Activated CD4-positive, alpha-beta T cell treated with anti-CD3 and anti-CD28 coated beads, Interleukin-2, amount 50 U/mL, for 1 hour (primary cell): ENCODE results near the gene HECTD1.
"Not testable (repeated sequence)": the region's sequence is repeated elsewhere in the genome, so short reads cannot be mapped to it uniquely, and the experiment has no call there.

Source experiments
- DNase-seq: peaks from one replicate; pipeline ENCODE4 v3.0.0-alpha.2; 2020

Gene HECTD1

GRCh38 chr14:31085027-31085426 is 122.6 kb downstream of the HECTD1 start:
- no peak for DNase-seq

DNA sequence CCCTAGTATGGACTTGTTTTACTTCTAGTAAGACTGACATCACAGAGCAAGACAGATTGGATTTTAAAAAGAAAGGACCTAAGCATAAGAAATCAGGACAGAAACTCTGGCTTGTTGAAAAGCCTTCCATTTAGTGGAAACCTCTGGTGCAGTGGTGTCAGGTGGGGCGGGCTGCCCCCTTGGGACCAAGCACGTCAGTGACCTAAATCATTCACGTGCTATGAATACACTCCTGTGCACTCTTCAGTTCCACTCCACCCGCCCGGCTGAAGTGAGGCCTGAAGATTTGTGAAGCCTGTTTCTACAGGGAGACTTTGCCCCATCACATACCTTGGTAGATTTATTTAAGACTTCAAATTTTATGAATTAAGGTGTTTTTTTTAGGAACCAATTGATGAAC is 123.2 kb downstream of the HECTD1 start:
- no peak for DNase-seq

- DNase-seq: no peak
Observed at GRCh38 chr14:31083781-31084180, 123.8 kb downstream of the HECTD1 start.

DNA sequence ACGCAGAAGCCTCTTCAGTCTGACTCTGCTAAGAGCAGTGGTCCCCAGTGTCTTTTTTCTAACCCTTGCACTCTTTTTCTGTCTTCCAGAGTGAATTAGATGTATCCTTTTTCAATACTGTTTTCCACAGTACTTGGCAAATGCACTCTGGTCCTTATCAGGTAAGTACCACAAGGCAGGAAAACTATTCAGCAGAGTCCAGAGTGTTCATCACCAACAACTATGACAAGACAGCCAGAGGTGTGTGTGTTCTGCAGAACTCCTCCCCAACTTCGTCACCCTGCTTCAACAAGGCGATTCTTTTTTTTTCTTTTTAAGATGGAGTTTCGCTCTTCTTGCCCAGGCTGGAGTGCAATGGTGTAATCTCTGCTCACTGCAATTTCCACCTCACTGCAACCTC is 127.1 kb downstream of the HECTD1 start:
- no peak for DNase-seq

GRCh38 chr14:31080056-31080455 is 127.5 kb downstream of the HECTD1 start:
- no peak for DNase-seq

- DNase-seq: no peak
Observed at GRCh38 chr14:31078766-31079165, 128.8 kb downstream of the HECTD1 start.

GRCh38 chr14:31075144-31075543 is 132.4 kb downstream of the HECTD1 start:
- no peak for DNase-seq

DNA sequence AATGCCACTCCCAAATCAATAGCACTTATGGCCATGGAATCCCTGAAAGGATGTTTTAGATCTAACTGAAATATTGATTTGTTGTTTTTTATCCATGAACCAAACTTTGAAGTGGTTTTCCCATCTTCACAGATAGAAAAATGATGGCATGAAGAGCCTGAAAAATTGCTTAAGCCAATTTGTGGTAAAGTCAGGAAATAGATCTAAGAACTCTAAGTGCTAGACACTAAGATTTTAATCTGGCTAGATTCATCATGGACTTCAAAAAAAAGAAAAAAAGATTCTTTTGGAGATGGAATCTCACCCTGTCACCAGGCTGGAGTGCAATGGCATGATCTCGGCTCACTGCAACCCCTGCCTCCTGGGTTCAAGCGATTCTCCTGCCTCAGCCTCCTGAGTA is 136.4 kb downstream of the HECTD1 start:
- DNase-seq: no peak

DNA sequence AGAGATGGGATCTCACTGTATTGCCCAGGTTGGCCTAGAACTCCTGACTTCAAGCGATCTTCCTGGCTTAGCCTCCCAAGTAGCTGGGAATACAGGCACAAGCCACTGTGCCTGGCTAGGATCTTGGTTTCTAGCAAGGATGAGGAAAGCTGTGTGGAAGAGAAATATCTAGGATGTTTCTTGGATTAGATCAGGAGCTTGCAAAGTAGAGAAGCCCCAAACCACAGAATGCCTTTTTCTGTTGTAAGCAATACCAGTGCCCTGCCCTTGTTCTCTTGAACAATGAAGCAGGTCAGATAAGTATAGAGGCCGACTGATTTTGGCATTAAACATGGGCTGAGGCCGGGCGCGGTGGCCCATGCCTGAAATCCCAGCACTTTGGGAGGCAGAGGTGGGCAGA is 137.2 kb downstream of the HECTD1 start:
- DNase-seq: no peak

DNA sequence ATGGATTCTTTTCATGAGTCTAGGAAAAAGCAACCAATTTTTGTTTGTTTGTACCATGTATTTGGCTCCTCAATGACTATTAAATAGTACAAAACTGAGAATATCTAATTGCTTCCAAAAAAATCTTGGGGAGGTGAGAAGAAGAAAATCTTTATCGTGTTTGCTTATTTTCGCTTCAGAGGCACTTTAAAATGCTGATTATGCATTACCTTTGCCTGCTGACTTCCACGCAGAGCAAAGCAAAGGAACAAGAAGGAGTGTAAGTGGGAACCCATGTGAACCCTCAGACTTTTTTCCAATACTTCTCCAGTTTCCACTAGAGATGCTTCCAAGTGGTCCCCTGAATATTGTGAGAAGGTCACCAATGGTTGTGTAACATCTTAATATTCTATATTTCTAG is 138.2 kb downstream of the HECTD1 start:
- no peak for DNase-seq

GRCh38 chr14:31068235-31068634 is 139.4 kb downstream of the HECTD1 start:
- no peak for DNase-seq

GRCh38 chr14:31062908-31063307 is 144.7 kb downstream of the HECTD1 start:
- DNase-seq: not testable (repeated sequence)

GRCh38 chr14:31060253-31060875 is 147.2 kb downstream of the HECTD1 start:
- DNase-seq: no peak

GRCh38 chr14:31059152-31059924 is 148.3 kb downstream of the HECTD1 start:
- no peak for DNase-seq

- no peak for DNase-seq
Observed at GRCh38 chr14:31057701-31058364, 149.8 kb downstream of the HECTD1 start.

DNA sequence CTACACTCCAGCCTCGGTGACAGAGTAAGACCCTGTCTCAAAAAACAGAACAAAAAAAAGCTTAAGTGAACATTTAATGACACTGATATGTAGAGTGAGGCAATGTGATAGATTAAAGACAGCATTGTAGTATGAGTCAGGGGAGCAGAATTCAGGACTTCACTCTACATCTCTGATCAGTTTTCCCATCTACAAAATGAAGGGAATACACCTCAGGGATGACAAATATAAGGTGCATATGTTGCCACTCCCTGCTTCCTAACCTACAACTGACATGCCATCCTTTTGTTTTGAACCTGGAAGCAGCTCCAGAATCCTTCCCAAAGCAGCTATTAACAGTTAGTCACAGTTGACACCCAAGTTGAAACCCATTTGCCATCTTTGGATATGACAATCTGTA is 150.6 kb downstream of the HECTD1 start:
- no peak for DNase-seq

GRCh38 chr14:31052905-31053586 is 154.5 kb downstream of the HECTD1 start:
- DNase-seq: not testable (repeated sequence)

DNA sequence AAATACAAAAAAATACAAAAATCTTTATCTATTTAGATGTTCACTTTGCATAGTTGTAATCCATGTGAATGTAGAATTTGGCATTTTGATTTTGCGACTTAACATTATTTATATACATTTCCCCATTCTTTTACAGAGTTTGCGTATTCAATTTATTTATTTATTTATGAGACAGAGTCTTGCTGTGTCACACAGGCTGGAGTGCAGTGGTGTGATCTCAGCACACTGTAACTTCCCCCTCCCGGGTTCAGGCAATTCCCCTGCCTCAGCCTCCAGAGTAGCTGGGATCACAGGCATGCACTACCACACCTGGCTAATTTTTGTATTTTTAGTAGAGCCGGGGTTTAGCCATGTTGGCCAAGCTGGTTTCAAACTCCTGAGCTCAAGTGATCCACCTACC is 156.1 kb downstream of the HECTD1 start:
- no peak for DNase-seq

DNA sequence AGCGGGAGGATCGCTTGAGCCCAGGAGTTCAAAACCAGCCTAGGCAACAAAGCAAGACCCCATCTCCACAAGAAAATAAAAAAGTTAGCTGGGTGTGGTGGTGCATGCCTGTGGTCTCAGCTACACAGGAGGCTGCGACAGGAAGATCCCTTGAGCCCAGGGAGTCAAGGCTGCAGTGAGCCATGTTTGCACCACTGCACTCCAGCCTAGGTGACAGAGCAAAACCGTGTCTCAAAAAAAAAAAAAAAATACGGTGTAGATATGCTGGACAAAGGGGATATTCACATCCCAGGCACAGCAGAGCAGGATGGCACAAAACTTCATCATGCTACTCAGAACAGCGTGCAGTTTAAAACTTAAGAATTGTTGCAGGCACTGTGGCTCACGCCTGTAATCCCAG is 156.6 kb downstream of the HECTD1 start:
- DNase-seq: no peak
